ENCODE results near the gene MMS22L.

DNA sequence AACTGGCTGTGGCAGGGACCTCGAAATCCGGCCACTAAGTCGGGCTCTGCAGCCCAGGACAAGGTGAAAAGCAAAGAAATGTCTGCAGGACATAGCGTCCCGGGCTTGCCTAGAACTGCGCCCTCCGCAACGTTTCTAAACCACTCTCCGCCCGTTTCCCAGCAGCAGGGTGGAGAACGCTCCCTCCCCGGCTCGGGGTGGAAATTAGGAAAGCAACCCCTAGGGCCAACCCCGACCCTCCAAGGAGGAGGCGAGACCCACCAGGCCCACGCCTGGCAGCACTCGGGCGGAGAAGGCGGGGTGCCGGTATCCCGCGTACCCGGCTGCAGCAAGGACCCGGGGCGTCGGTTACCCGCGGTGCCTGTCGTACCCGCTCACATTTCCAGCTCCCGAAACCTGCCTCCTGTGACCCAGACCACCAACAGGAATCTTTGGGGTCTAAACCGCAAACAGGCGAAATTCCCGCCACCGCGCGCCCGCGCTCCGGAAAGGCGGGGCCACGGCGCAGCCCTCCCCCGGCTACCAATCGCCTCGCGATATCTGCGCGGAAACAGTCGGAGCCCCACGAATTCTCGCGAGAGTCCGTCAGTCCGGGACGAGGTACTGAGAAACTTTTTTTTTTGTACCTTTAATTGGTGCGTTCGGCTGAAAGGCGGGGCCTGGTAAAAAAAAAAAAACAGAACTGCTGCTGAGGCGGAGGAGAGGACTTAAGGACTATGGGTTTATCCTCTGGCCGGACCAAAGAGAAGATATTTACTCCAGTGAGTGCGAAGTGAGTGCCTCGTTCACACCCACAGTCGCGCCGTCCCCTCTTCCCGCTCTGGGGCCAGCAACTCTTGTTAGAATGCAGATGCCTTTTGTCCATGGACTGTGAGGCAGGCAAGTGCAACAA lies at the start of gene MMS22L:
- TF ChIP-seq EP300 (IDR thresholded peaks at IDR 0.05), result no peak
- TF ChIP-seq, protein P1, sequence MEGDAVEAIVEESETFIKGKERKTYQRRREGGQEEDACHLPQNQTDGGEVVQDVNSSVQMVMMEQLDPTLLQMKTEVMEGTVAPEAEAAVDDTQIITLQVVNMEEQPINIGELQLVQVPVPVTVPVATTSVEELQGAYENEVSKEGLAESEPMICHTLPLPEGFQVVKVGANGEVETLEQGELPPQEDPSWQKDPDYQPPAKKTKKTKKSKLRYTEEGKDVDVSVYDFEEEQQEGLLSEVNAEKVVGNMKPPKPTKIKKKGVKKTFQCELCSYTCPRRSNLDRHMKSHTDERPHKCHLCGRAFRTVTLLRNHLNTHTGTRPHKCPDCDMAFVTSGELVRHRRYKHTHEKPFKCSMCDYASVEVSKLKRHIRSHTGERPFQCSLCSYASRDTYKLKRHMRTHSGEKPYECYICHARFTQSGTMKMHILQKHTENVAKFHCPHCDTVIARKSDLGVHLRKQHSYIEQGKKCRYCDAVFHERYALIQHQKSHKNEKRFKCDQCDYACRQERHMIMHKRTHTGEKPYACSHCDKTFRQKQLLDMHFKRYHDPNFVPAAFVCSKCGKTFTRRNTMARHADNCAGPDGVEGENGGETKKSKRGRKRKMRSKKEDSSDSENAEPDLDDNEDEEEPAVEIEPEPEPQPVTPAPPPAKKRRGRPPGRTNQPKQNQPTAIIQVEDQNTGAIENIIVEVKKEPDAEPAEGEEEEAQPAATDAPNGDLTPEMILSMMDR (IDR thresholded peaks at IDR 0.05), result no peak
- TF ChIP-seq POLR2A (IDR thresholded peaks at IDR 0.05), result no peak
